Osteoblast (primary cell): ENCODE results near the gene EIF3I. TPM values are rescaled to one million over a fixed set of nuclear protein-coding genes. Genes with fewer than 3 reads are reported as not detected.

Source experiments
- DNase-seq: peaks from one replicate; pipeline ENCODE4 v3.0.0; 2011; ENCODE audit warnings: low spot score, mixed read lengths; ENCODE audit not compliant: insufficient read length; ENCODE audit errors: missing footprints
- H2AFZ ChIP-seq: 2 replicates; pipeline ENCODE4 v1.6.0; 2011; ENCODE audit warnings: mild to moderate bottlenecking, low read length
- H3K27ac ChIP-seq: 2 replicates; pipeline ENCODE4 v1.5.1; 2011; ENCODE audit warnings: mild to moderate bottlenecking, low read depth, low read length, moderate library complexity
- H3K27me3 ChIP-seq: 2 replicates; pipeline ENCODE4 v1.6.0; 2012; ENCODE audit warnings: mild to moderate bottlenecking, control low read depth, inconsistent platforms, low read length, moderate library complexity; ENCODE audit not compliant: insufficient read depth
- H3K36me3 ChIP-seq: 2 replicates; pipeline ENCODE4 v1.5.1; 2011; ENCODE audit warnings: mild to moderate bottlenecking, low read length, control low read depth, moderate library complexity; ENCODE audit not compliant: insufficient read depth
- H3K4me1 ChIP-seq: 2 replicates; pipeline ENCODE4 v1.5.1; 2011; ENCODE audit warnings: mild to moderate bottlenecking, low read length, control low read depth, moderate library complexity; ENCODE audit not compliant: insufficient read depth
- H3K4me2 ChIP-seq: 2 replicates; pipeline ENCODE4 v1.6.0; 2011; ENCODE audit warnings: mild to moderate bottlenecking, low read length; ENCODE audit not compliant: insufficient read depth
- H3K4me3 ChIP-seq: fragments of 200-600 bp; sonication (generic); 3 replicates; pipeline ENCODE4 v1.5.1; 2012; ENCODE audit warnings: mild to moderate bottlenecking, low read length, inconsistent platforms; ENCODE audit not compliant: insufficient read depth
- H3K79me2 ChIP-seq: 2 replicates; pipeline ENCODE4 v1.6.0; 2012; ENCODE audit warnings: mild to moderate bottlenecking, low read length, control low read depth, inconsistent platforms; ENCODE audit not compliant: insufficient read depth
- H3K9me3 ChIP-seq: 2 replicates; pipeline ENCODE4 v1.5.1; 2011; ENCODE audit warnings: low read depth, low read length, control low read depth
- H4K20me1 ChIP-seq: 2 replicates; pipeline ENCODE4 v1.6.0; 2012; ENCODE audit warnings: mild to moderate bottlenecking, low read length, control low read depth; ENCODE audit not compliant: insufficient read depth
- total RNA-seq: library from RNA; depleted of rRNA; stranded (reverse); fragments of >200 nt; gene quantifications from 2 replicates; pipeline ENCODE4 v1.2.3, GENCODE V29; 2012
- TF ChIP-seq, protein P1 (sequence below): IDR thresholded peaks from 2 replicates; pipeline ENCODE4 v1.5.1; 2011; ENCODE audit warnings: mild to moderate bottlenecking, low read depth, low read length, moderate library complexity; ENCODE audit errors: extremely low read depth

The EIF3I gene
- 253 and 255 TPM in 2 replicates for total RNA-seq

GRCh38 chr1:32221980-32222755, at the start of gene EIF3I, which contains the start of gene TMEM234:
Gene EIF3I (plus strand): TSS chr1:32222407. CDS start chr1:32222442, 35 bp downstream.
Gene TMEM234 (minus strand): TSS chr1:32222353. CDS start chr1:32222322, 31 bp downstream.
- Histone ChIP-seq H3K79me2 (peaks cover 53% of the 10 kb centered on the region), H3K27me3 (no peaks in the 10 kb centered on the region), H3K4me3 (peak within 1 kb of the TSS; percentile 100), H3K27ac (peak within 1 kb of the TSS; percentile 100), H3K4me1 (peaks cover 29% of the 10 kb centered on the region), H4K20me1 (no peaks in the 10 kb centered on the region), H3K9me3 (no peaks in the 10 kb centered on the region), H3K36me3 (peaks cover 40% of the 10 kb centered on the region), H3K4me2 (peak within 1 kb of the TSS; percentile 100), H2AFZ (peak within 1 kb of the TSS; percentile 98)
- DNase-seq, result peak; percentile 95
- TF ChIP-seq, protein P1, sequence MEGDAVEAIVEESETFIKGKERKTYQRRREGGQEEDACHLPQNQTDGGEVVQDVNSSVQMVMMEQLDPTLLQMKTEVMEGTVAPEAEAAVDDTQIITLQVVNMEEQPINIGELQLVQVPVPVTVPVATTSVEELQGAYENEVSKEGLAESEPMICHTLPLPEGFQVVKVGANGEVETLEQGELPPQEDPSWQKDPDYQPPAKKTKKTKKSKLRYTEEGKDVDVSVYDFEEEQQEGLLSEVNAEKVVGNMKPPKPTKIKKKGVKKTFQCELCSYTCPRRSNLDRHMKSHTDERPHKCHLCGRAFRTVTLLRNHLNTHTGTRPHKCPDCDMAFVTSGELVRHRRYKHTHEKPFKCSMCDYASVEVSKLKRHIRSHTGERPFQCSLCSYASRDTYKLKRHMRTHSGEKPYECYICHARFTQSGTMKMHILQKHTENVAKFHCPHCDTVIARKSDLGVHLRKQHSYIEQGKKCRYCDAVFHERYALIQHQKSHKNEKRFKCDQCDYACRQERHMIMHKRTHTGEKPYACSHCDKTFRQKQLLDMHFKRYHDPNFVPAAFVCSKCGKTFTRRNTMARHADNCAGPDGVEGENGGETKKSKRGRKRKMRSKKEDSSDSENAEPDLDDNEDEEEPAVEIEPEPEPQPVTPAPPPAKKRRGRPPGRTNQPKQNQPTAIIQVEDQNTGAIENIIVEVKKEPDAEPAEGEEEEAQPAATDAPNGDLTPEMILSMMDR, result no peak

DNA sequence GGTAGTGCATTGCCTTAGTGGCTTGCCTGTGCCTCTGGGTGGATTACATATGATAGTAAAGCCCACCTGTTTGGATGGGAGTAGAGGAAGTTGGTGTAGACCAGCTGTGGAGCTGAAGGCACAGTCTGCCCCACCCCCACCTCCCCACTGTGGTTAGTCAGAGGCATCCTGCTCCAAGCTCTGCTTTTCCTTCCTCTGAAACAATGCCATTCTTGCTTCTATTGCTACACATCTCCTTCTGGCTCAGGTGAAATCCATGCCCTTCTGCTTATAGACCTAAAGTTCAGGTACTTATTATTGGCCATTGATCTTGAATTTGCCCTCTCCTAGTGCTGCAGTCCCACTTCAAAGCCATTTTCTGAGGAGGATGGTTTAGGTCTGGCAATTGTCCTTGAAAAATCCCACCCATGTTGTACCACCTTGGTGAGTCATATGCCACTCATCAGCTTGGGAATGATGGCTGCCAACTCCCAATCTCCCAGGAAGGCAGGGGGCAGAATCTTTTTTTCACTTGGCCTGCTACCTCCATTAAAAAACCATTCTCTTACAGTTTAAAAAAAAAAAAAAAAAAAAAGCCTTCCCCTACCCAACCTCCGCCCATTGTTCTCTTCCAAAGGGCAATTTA, 49.5 kb upstream of the EIF3I start:
- Histone ChIP-seq H3K4me3 (no peak overlapping the region), H3K4me1 (peaks cover 6% of the 10 kb centered on the region), H3K36me3 (peaks cover 66% of the 10 kb centered on the region), H3K4me2 (no peak overlapping the region), H4K20me1 (no peaks in the 10 kb centered on the region), H2AFZ (no peak overlapping the region), H3K9me3 (no peaks in the 10 kb centered on the region), H3K79me2 (no peaks in the 10 kb centered on the region), H3K27ac (no peak overlapping the region), H3K27me3 (no peaks in the 10 kb centered on the region)
- DNase-seq, result no peak
- TF ChIP-seq, protein P1, result no peak

GRCh38 chr1:32178380-32179192, 43.6 kb upstream of the EIF3I start:
- Histone ChIP-seq H4K20me1 (peaks cover 20% of the 10 kb centered on the region), H3K4me2 (peak overlapping the region; percentile 97), H2AFZ (peak overlapping the region; percentile 92), H3K27me3 (no peaks in the 10 kb centered on the region), H3K4me1 (peaks cover 24% of the 10 kb centered on the region), H3K36me3 (peaks cover 21% of the 10 kb centered on the region), H3K27ac (peak overlapping the region; percentile 97), H3K4me3 (peak overlapping the region; percentile 89), H3K9me3 (no peaks in the 10 kb centered on the region), H3K79me2 (peaks cover 33% of the 10 kb centered on the region)
- TF ChIP-seq, protein P1, result no peak
- DNase-seq, result no peak
